HG02885 (cell line): ENCODE measurements around the gene TMIGD3.
"Not testable (repeated sequence)": the region's sequence is repeated elsewhere in the genome, so short reads cannot be mapped to it uniquely, and the experiment has no call there.

ENCODE experiments used
- ATAC-seq: cut with Tn5 transposase; IDR thresholded peaks from one replicate; pipeline ENCODE4 v1.9.1; 2021; ENCODE audit warnings: mild to moderate bottlenecking; ENCODE audit not compliant: unreplicated experiment, poor library complexity

The TMIGD3 gene

DNA sequence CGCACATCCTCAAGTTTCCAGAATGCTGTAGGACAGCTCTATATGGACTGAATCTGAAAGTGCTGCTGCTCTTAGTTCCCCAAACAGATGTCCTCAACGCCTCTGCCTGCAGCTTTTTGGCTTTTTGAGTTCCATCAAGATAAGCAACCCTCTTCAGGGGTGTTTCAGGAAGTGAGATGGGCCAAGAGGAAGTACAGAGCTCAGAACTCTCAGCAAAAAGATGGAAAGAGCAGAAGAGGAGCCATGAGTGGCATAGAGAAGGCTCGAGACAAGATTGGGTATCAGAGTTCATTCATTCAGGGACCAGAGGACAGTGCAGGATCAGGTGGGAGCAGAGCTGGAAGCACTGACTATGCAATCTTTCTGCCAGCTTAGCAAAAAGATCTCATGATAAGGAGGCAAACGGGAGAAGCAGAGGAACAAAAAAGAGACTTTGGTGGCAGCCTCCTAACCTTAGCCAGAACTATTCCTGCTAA, at the start of gene TMIGD3, which contains the start of gene ADORA3:
TMIGD3 (minus strand) TSS at position 49 of the 476 bp plus-strand sequence. CDS start 279 bp downstream, outside the sequence.
ADORA3 (minus strand) TSS at position 49 of the 476 bp plus-strand sequence. CDS start 279 bp downstream, outside the sequence.
- no peak for ATAC-seq

DNA sequence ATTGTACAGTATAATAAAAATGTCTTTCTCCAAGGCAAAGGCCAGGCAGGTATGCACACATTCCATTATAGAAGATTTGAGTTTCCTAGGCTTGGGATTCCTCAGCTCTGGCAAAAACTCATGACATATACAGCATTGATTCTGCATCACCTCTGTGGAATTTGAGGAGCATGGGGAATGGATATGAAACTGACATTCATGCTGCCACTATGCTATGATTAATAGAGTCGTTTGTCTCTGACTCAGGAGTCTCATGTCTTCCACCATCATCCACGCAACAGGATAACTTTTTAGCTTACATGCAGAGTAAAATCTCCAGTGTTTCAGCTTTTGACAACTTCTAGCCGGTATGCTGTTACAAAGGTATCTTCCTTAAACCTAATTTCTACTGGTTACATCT, 49.8 kb upstream of the TMIGD3 start:
- no peak for ATAC-seq

DNA sequence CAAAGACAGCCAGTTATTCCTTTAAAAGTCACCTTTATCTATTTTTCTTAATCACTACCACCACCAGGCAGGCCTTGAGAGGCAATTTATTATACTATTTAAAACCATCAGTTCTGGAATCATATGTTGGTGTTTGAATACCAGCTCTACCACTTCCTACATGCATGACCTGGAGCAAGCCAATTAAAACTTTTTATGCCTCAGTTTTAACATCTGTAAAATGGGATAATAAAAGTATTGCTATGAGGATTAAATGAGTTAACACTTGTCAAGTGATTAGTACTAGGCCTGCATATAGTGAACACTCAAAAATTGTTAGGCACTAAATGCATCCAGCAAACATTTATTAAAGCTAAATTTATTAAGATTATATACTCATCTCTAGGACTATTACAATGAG, 49.2 kb upstream of the TMIGD3 start:
- ATAC-seq: no peak

DNA sequence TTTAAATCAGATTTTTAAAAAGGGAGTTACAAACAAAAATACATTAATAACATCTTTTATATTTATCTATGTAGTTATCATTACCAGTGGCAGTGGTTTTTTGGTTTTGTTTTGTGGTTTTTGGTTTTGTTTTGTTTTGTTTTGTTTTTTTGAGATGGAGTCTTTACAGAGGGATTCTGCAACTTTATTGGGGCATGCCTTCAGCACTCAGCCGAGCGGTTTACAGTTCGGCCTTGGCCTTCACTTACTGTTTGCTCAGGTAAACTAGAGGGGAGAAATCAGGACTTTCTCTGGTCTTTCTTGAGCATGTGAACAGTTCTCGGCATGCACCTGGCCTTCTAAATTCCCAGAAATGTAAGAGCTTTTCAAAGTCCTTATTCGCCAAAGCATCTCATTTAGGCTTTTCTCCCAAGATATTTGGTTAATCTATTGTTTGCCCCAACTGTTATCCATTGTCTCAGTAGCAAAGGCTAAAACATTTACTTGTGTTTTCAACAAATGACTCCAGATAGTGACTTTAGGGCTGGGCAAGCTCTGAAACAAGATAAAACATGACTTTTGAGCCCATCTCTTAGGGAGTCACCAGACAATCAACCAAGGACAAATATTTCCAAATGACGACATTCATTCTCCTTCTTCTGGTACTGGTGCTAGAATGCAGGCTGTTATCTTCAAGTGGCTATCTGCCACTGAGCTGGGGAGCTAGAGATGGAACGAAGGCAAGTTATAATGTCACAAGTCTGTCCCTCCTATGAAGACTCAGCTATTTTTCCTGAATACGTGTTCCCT, 48.4 kb upstream of the TMIGD3 start:
- ATAC-seq: no peak

DNA sequence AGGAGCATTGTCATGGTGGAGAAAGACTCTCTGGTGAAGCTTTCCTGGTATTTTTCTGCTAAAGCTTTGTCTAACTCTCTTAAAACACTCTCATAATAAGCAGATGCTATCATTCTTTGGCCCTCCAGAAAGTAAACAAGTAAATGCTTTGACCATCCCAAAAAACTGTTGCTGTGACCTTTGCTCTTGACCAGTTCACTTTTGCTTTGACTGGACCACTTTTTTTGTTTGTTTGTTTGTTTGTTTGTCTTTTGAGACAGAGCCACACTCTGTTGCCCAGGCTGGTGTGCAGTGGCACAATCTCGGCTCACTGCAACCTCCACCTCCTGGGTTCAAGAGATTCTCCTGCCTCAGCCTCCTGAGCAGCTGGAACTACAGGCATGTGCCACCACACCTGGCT, 44.4 kb upstream of the TMIGD3 start:
- not testable (repeated sequence) for ATAC-seq

DNA sequence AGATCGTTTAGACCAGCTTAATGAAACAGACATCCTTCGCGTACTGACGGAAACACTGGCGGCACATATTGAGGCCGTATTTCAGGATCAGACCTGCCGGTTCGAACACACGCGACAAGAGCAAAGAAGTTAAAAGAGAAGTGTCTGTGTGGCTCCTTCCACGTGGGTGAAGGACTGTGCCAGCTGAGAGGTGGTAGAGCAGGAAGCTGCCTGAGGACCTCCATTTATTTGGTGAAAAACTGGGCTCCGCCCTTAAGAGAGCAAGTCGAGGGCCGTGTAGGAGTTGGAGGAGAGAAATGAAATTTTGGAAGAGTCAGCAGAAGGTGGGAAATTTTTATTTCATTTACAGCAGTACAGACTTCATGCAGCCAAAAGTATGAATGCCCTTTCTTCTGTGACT, 38.8 kb upstream of the TMIGD3 start:
- ATAC-seq: no peak

DNA sequence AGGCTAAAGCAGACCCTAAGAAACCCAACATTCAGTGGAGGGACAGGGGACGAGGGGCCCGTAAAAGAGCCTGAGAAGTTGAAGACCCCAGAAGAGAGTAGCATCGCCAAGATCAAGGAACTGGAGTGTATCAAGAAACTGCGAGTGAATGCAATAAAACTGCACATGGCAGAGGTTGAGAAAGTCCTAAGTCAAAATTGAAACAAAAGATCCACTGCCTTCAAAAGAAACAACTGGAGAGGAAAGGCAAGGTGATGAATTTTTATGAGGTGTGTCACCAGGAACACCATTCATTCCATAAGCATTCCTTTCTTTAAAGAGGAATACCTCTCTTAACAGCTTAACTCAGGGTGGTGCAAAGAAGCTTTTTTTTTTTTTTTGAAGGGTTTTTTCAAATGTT, 38.3 kb upstream of the TMIGD3 start:
- no peak for ATAC-seq

DNA sequence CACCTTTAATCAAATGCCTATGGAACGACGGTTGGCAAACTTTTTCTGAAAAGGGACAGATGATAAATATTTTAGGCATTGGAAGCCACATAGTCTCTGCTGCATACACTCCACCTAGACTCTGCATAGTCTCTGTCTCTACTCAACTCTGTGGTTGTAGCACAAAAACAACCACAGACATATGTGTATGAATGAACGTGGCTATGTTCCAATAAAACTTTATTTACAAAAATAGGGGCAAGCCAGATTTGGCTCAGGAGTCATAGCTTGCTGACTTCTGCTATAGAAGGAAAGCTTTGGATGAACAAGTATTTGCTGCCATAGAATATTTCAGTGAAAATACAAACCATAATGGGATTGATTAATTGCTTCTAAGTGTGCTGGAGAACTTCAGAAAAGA, 37.5 kb upstream of the TMIGD3 start:
- ATAC-seq: no peak

DNA sequence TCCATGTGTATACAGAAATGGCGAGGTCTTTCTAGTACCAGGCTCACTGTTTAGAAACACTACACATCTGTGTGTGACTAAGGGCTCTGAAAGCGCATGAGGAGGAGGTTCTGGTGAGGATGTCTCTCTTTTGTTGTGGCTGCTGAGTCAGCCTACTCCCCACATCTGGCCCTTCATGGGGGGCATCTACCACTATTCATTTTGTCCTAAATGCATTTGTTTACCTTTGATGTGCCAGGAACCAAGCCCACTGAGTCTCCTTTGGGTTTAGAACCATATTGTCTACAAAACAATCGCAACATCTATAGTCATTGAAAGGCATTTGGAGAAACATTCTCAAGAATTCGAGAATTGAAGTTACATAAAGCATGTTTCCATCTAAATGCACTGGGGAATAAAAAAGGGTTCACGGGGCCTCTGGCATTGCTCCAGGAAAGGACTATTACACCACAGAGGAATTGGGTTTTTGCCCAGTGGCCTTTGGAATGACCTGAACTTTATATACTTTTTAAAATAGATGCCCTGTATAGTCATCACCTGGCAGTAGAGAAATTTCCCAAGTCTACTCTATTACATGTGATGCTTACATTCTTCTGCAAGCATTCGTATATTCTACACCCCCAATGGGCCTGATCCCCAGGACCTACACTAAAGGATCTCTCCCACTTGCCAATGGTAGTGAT, 35.1 kb upstream of the TMIGD3 start:
- ATAC-seq: no peak

DNA sequence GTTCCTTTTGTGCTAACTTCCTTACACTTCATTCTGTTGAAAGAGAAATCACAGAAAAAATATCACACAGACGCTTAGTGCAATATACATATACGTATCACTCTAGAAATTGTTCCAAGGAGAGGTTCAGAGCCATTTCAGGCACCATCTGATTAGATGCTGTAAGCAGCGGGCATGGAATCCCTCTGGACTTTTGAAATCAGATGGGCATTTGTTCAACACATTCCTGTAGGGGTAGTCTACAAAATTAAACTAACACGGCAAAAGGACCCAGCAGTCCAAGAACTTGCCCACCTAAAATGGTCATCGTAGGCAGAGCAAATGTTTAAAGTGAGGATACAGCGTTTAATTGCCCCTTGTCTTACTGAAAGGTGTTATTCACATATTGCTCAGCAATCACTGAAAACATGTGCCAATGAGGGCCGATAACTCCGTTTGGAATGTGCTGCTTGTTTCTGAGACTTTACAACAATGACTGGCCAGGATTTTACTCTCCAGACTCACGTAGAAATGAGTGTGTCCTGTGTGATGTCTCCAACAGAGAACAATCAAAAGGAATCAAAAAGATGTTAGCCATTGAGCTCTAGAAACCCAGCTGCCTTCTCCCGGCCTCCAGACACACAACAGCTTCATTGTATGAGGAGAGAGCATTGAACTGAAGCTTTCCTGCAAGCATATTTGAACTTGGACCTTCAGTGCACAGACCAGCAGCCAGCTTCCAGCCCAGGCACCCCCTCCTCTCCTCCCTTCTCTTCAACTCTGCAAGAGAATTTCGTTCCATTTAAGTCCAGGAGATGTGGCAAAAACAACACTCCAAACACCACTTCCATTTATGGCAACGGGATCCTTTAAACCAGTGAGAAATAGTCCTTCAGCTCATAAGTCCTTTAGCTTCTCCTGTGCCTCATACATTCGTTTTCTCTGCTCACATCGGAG, 32.1 kb upstream of the TMIGD3 start:
- no peak for ATAC-seq

DNA sequence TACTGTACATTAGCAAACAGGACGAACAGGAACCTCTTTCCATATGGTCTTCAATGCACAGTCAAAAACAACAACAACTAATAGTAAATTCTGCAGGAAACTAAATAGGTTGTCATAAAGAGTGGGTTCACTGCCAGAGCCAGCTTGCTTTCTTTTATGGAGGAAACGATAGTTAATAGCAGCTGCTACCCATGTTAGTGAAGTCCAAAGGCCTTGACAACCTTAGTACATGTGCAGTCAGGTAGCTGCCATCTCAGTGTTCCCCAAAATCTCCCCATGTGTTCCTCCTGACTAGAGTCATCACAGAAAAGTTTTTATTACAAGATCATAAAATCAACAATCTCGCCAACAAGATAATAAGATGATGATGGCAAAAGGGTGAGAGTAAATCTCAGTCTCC, 16.6 kb upstream of the TMIGD3 start:
- no peak for ATAC-seq

DNA sequence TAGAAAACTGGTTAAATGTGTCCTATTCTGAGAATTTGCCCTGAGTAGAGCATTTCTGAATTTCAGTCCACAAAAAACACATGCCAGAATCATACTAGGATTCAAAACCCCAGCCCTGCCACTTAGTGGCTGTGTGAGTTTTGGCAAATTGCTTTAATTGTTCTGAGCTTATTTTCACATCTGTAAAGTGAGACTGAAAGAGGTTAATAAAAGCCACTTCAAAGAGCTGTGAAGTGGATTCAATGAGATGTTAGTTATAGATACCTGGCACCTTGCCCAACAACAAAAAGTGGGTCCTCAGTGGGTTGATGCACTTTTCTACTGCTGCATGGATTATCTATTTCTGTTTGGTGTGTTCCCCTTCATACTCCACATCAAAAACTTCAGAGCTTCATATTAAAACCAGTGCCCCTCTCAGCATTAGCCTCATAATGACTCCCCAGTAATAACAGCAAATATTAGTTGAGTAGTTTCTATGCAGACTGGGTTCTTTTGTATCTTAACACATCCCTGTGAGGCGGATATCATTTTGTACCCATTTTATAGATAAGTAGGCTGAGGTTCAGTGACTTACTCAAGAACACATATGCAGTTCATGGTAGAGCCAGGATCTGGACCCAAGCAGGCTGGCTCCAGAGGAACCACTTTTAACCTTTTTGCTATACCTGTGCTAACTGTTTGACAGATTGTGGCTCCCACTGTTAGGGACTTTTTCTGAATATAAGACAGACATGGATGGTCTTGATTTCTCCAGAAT, 14.2 kb upstream of the TMIGD3 start:
- ATAC-seq: no peak

DNA sequence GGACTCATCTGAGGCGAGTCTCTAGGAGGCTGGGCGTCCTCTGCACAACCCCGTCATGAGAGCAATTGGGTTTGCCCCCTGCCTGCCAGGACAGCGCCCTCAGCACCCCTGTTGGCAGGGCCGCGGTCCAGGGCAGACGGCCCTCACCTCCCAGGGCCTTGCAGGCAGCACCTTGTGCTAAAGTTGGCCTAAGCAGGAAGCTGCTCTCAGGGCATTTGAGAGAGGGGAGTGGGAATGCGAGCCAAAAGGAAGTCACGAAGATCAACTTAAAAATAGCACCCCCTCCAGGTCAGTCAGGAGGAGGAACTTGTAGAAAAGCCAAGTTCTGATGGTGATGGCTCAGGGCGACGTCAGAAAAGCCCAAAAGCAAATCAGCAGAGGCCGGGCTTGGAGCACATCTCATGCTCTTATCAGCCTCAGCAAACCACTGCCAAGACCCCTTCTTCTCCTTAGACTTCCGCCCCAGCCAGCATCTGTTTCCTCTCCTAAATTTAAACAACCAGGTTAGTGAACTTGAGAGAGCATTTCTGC, 12.6 kb upstream of the TMIGD3 start:
- peak; percentile 34 for ATAC-seq

DNA sequence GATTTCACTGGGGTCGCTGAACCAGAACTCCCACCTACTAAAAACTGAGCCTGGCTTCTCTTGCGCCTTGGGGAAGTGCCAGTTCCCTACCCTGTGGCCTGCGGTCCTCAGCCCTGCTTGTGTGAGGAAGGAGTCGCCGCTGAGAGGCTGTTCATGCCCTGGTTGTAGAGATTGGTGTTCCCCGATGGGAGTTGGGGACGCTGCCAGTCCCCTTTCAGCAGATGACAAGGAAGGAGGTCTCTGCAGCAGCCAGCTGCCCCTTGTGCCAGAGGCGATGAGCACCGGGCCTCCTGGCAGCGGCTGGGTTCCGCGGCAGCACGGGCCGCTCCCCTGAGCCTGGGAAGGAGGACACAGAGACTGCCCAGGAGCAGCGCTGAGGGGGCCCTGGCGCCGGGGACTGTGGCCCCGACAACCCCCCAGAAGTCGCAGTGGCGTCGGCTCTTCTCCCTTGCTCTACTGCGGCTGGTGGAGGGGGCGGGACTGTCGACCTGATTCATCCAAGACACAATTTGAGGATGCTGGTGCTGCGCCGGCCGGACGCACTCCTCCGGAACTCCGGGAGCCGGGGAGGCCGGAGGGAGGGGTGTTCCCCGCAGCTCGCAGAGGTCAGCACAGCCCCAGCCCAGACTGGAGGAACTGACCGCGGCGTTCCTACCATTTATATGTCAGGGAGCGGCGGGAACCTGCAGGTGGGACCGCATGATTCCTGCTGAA, 12.0 kb upstream of the TMIGD3 start:
- ATAC-seq: peak; percentile 24

DNA sequence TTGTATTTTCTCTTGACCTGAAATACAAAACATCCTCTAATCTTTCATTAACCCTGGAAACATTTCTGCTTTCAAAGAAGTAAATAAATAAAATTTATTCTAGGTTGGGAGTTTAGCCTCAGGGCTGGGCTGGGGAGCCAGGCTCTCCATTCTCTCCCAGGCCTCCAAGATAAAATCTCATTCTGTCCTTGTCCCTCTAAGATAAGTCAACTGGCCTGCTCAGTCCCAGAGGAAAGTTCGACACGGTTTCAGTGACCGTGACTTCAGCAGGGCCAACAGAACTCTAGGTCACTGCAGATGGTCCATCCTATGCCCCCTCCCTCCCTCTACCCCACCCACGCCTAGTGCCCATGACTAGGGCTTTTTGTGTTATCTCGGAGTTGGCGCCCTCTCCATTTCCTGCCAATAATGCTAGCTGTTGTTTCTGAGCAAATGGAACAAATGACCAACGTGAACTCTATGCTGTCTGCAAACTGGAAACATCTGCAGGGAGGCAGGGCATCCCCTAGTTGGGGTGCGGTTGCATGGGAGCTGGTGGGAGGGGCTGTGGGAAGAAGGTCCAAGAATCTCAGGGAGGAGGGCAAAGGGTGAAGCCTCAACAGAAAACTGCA, 10.1 kb upstream of the TMIGD3 start:
- ATAC-seq: no peak

DNA sequence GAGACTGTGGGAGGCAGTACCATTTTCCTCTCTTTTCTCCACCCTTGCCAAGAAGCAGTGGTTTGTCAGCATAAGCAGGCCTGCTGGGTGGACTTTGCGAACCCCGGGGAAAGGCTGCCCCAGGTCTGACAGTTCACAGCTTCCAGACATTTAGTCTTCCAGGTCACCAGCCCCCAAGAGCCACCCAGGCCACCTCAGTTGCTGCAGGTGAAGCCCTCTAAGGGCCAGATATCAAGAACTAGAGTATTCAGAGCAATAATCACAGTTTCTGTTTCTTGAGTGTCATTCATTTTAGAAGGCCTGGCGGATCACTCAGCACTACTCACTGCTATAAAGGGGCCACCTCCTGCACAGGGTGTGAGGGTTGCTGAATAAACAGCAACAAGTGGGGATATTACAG, 9.5 kb upstream of the TMIGD3 start:
- ATAC-seq: no peak

DNA sequence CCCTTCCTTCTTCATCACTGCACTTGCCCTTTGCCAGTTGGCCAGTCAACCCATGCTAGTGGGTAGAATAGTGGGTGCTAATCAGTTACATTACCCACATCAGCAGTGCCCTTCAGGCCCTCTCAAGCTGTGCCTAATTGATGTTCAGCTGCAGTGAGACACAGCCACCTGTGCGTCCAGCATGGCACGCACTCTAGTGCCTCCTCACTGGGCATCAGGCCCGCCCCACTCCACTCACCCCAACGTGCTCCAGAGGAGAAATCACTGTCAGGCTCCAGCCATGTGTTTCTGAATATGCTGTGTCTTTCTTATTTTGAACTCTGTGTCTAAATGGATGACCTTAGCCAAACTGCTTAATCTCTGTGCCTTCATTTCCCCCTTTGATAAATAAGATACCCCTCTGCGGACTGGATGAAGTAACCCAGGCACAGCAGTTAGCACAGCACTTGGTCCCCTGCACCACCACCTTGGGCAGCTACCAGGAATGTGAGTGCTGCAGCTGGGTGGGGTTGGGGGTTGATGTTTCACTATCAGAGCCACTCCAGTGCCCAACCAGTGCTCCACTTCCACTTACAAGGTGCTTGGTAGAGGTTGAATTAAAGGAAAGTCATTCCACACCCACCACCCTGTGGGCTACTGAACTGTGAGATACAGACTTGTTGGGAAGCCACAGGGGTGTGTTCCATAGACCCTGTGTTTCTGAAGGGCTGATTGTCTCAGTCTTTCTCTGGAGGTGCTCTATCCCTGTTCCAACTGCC, 8.9 kb upstream of the TMIGD3 start:
- ATAC-seq: no peak

DNA sequence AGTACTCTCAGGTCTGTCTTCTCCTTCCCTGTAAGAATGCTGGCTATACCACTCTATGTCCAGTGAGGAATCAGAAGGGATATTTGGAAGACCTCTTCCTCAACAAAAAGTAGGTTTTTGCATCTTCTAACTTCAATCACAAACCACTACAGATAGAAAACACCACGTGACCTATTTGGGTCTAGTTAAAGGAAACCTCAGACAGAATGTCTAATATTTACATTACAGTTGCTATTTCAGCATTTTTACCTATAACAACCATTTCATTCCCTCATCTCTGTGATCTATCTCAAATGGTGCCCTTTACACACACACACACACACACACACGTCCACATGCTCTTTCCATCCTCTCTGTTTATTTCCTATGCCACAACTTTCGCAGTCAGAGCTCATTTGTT, 7.9 kb upstream of the TMIGD3 start:
- no peak for ATAC-seq
